Tibial nerve (tissue), 4 donors: Measurements from ENCODE around the gene SGMS2. TPM values are rescaled to one million over a fixed set of nuclear protein-coding genes. Genes with fewer than 3 reads are reported as not detected.

ENCODE experiments used
- DNase-seq, 2 donors: peaks; one replicate each; pipeline ENCODE4 v3.0.0-alpha.2; 2019; ENCODE audit warnings: low spot score in 2 of 2
- H3K27ac ChIP-seq, 4 donors: fragments of 200-600 bp; sonication (generic) in 3 of 4; one replicate each; pipeline ENCODE4 v1.5.1; 2017 to 2019; ENCODE audit warnings: mild to moderate bottlenecking in 1 of 4
- H3K27me3 ChIP-seq, 2 donors: fragments of 200-600 bp; sonication (generic) in 1 of 2; one replicate each; pipeline versions ENCODE4 v1.5.1 to v1.6.0; 2017 to 2019
- H3K36me3 ChIP-seq, 3 donors: fragments of 200-600 bp; sonication (generic); one replicate each; pipeline ENCODE4 v1.5.1; 2018 to 2019
- H3K4me1 ChIP-seq, 4 donors: fragments of 200-600 bp; sonication (generic) in 3 of 4; one replicate each; pipeline ENCODE4 v1.5.1; 2017 to 2019
- H3K4me3 ChIP-seq, 4 donors: fragments of 200-600 bp; sonication (generic) in 3 of 4; one replicate each; pipeline ENCODE4 v1.5.1; 2017 to 2019; ENCODE audit warnings: mild to moderate bottlenecking in 1 of 4, moderate library complexity in 1 of 4
- H3K9me3 ChIP-seq, 4 donors: fragments of 200-600 bp; sonication (generic) in 3 of 4; one replicate each; pipeline ENCODE4 v1.5.1; 2017 to 2019
- CTCF ChIP-seq, 5 experiments: fragments of 200-600 bp in 3 of 5; fragments of 450-650 bp in 2 of 5; sonication (generic) in 3 of 5; IDR thresholded peaks; one replicate each; pipeline ENCODE4 v1.5.1; 2016 to 2019; ENCODE audit warnings: antibody characterized with exemption in 5 of 5, mild to moderate bottlenecking in 3 of 5, moderate library complexity in 2 of 5
- EP300 ChIP-seq, 2 donors: sonication (generic); formaldehyde crosslinking; IDR thresholded peaks; one replicate each; pipeline ENCODE4 v1.6.1; 2017; ENCODE audit warnings: antibody characterized with exemption in 2 of 2, mild to moderate bottlenecking in 1 of 2
- POLR2A ChIP-seq, 2 donors: fragments of 450-650 bp; IDR thresholded peaks; one replicate each; pipeline ENCODE4 v1.6.1; 2017; ENCODE audit warnings: antibody characterized with exemption in 2 of 2, mild to moderate bottlenecking in 2 of 2, moderate library complexity in 2 of 2
- WGBS, 2 donors: methylation state at CpG; one replicate each; pipeline ENCODE4 v1.1.5; 2018; 5-methylcytosine and 5-hydroxymethylcytosine counted together
- total RNA-seq, 4 donors: library from RNA; depleted of rRNA; stranded (reverse); fragments of >200 nt; gene quantifications; one replicate each; pipeline ENCODE4 v1.1.0, GENCODE V29; 2016

SGMS2 gene
- total RNA-seq, 4 donors from 2014 or later = 76.6 to 179 (median 127) TPM

- 69 to 72% methylated on average over 3 of the region's 3 CpGs for WGBS, 2 donors
- Histone ChIP-seq H3K27me3 (no peaks in the 10 kb centered on the region), H3K9me3 (no peaks in the 10 kb centered on the region), H3K4me3 (no peak overlapping the region), H3K27ac (no peak overlapping the region), H3K36me3 (peaks cover 0 to 17% (median 0%) of the 10 kb centered on the region in 3 donors), H3K4me1 (peaks cover 0 to 41% (median 3%) of the 10 kb centered on the region in 4 donors)
- no peak for TF ChIP-seq POLR2A (IDR thresholded peaks at IDR 0.05)
- no peak for TF ChIP-seq EP300 (IDR thresholded peaks at IDR 0.05)
- DNase-seq = no peak
Measured at GRCh38 chr4:107855723-107856122, 31.0 kb downstream of the SGMS2 start.

GRCh38 chr4:107856901-107857300, 32.2 kb downstream of the SGMS2 start:
- Histone ChIP-seq H3K4me1 (peaks cover 0 to 41% (median 3%) of the 10 kb centered on the region in 4 donors), H3K27me3 (no peaks in the 10 kb centered on the region), H3K4me3 (no peak overlapping the region), H3K36me3 (peaks cover 0 to 23% (median 0%) of the 10 kb centered on the region in 3 donors), H3K27ac (no peak overlapping the region), H3K9me3 (no peaks in the 10 kb centered on the region)
- DNase-seq = no peak
- no peak for TF ChIP-seq POLR2A (IDR thresholded peaks at IDR 0.05)
- TF ChIP-seq CTCF (IDR thresholded peaks at IDR 0.05) = no peak
- TF ChIP-seq EP300 (IDR thresholded peaks at IDR 0.05) = no peak
- 39 to 46% methylated on average over 1 of the region's 1 CpG for WGBS, 2 donors

- H3K4me3 ChIP-seq = no peak overlapping the region
- no peak for TF ChIP-seq CTCF (IDR thresholded peaks at IDR 0.05)
- TF ChIP-seq POLR2A (IDR thresholded peaks at IDR 0.05) = no peak
- no peak for TF ChIP-seq EP300 (IDR thresholded peaks at IDR 0.05)
- H3K9me3 ChIP-seq = no peaks in the 10 kb centered on the region
- peaks cover 0 to 42% (median 3%) of the 10 kb centered on the region in 4 donors for H3K4me1 ChIP-seq
- peaks cover 0 to 26% (median 0%) of the 10 kb centered on the region in 3 donors for H3K36me3 ChIP-seq
- no peaks in the 10 kb centered on the region for H3K27me3 ChIP-seq
- H3K27ac ChIP-seq = peak overlapping the region in 1 of 4 donors; percentile 29
- WGBS, 2 donors = 82 to 83% methylated on average over 4 of the region's 4 CpGs
- DNase-seq = no peak
Measured at GRCh38 chr4:107857741-107858140, 33.0 kb downstream of the SGMS2 start.

GRCh38 chr4:107858158-107858742, 33.5 kb downstream of the SGMS2 start:
- WGBS, 2 donors = 62 to 92% methylated on average over 3 of the region's 3 CpGs
- TF ChIP-seq CTCF (IDR thresholded peaks at IDR 0.05) = no peak
- no peak for TF ChIP-seq EP300 (IDR thresholded peaks at IDR 0.05)
- no peak for TF ChIP-seq POLR2A (IDR thresholded peaks at IDR 0.05)
- no peaks in the 10 kb centered on the region for H3K27me3 ChIP-seq
- no peak for DNase-seq
- H3K4me3 ChIP-seq = no peak overlapping the region
- H3K4me1 ChIP-seq = peaks cover 0 to 41% (median 3%) of the 10 kb centered on the region in 4 donors
- peak overlapping the region in 1 of 4 donors; percentile 29 for H3K27ac ChIP-seq
- no peaks in the 10 kb centered on the region for H3K9me3 ChIP-seq
- peaks cover 0 to 31% (median 0%) of the 10 kb centered on the region in 3 donors for H3K36me3 ChIP-seq

- no peak for DNase-seq
- Histone ChIP-seq H3K36me3 (peaks cover 0 to 31% (median 0%) of the 10 kb centered on the region in 3 donors), H3K27me3 (no peaks in the 10 kb centered on the region), H3K4me3 (no peak overlapping the region), H3K9me3 (no peaks in the 10 kb centered on the region), H3K27ac (no peak overlapping the region), H3K4me1 (peaks cover 0 to 17% (median 0%) of the 10 kb centered on the region in 4 donors)
- TF ChIP-seq POLR2A (IDR thresholded peaks at IDR 0.05) (no peak), EP300 (IDR thresholded peaks at IDR 0.05) (no peak), CTCF (IDR thresholded peaks at IDR 0.05) (no peak)
- WGBS, 2 donors = 76 to 91% methylated on average over 5 of the region's 5 CpGs
Measured at GRCh38 chr4:107862658-107863057, 37.9 kb downstream of the SGMS2 start.
